Glomerular visceral epithelial cell (primary cell): ENCODE measurements around the gene AP1S3.

ENCODE experiments used
- DNase-seq: peaks from one replicate; pipeline ENCODE4 v3.0.0-alpha.2; 2016; ENCODE audit errors: extremely low spot score

AP1S3 gene

GRCh38 chr2:223760838-223761502 is 76.4 kb downstream of the AP1S3 start:
- DNase-seq = peak; percentile 91

- peak; percentile 62 for DNase-seq
Observed at GRCh38 chr2:223759569-223760430, 77.6 kb downstream of the AP1S3 start.

GRCh38 chr2:223758131-223758840 is 79.1 kb downstream of the AP1S3 start:
- DNase-seq = no peak

GRCh38 chr2:223753940-223754339 is 83.4 kb downstream of the AP1S3 start:
- no peak for DNase-seq

GRCh38 chr2:223751012-223751411 is 86.4 kb downstream of the AP1S3 start:
- DNase-seq = peak; percentile 40

GRCh38 chr2:223747392-223748042 is 89.9 kb downstream of the AP1S3 start:
- DNase-seq = no peak

- DNase-seq = no peak
Observed at GRCh38 chr2:223746611-223747010, 90.8 kb downstream of the AP1S3 start.

GRCh38 chr2:223744580-223744979 is 92.8 kb downstream of the AP1S3 start:
- DNase-seq = no peak

GRCh38 chr2:223740679-223741078 is 96.7 kb downstream of the AP1S3 start:
- DNase-seq = no peak

GRCh38 chr2:223737207-223737606 is 100.2 kb downstream of the AP1S3 start:
- no peak for DNase-seq

- no peak for DNase-seq
Observed at GRCh38 chr2:223736488-223736887, 100.9 kb downstream of the AP1S3 start.

GRCh38 chr2:223735659-223736244 is 101.6 kb downstream of the AP1S3 start:
- peak; percentile 24 for DNase-seq

- DNase-seq = no peak
Observed at GRCh38 chr2:223735035-223735640, 102.2 kb downstream of the AP1S3 start.

GRCh38 chr2:223734346-223734745 is 103.0 kb downstream of the AP1S3 start:
- DNase-seq = no peak

GRCh38 chr2:223732346-223732745 is 105.0 kb downstream of the AP1S3 start:
- no peak for DNase-seq

- no peak for DNase-seq
Observed at GRCh38 chr2:223731503-223731902, 105.9 kb downstream of the AP1S3 start.

GRCh38 chr2:223729781-223730180 is 107.6 kb downstream of the AP1S3 start:
- DNase-seq = no peak

GRCh38 chr2:223727562-223727961 is 109.8 kb downstream of the AP1S3 start:
- DNase-seq = peak; percentile 61

GRCh38 chr2:223725986-223726970 is 111.1 kb downstream of the AP1S3 start:
- DNase-seq = no peak

- peak; percentile 93 for DNase-seq
Observed at GRCh38 chr2:223725494-223725893, 111.9 kb downstream of the AP1S3 start.
